CD4-positive, alpha-beta memory T cell (primary cell): ENCODE results near the gene C5AR1. TPM values are rescaled to one million over a fixed set of nuclear protein-coding genes. Genes with fewer than 3 reads are reported as not detected.
"Not testable (repeated sequence)": the region's sequence is repeated elsewhere in the genome, so short reads cannot be mapped to it uniquely, and the experiment has no call there.

ENCODE experiments used
- CTCF ChIA-PET: fragments of 350-600 bp; sonication (Branson Sonifier 250); formaldehyde crosslinking; loops from one replicate; lab custom pipeline; 2021; ENCODE audit warnings: inconsistent platforms; ENCODE audit not compliant: partially characterized antibody; lab: Charles Lee
- POLR2A ChIA-PET: fragments of 350-600 bp; sonication (Branson Sonifier 250); formaldehyde crosslinking; loops from one replicate; lab custom pipeline; 2021; ENCODE audit not compliant: partially characterized antibody; lab: Charles Lee
- DNase-seq, 5 donors: peaks; one replicate each; pipeline versions ENCODE4 v3.0.0 to v3.0.0-alpha.2; 2020 to 2022; ENCODE audit warnings: mixed read lengths in 1 of 5
- H3K27ac ChIP-seq: one replicate; pipeline ENCODE4 v1.7.0; 2013; ENCODE audit warnings: low read depth, low read length
- H3K27me3 ChIP-seq: 2 replicates; pipeline ENCODE4 v1.7.0; 2013; ENCODE audit warnings: mild to moderate bottlenecking, low read length, moderate library complexity; ENCODE audit not compliant: insufficient read depth
- H3K36me3 ChIP-seq: 2 replicates; pipeline ENCODE4 v1.7.0; 2013; ENCODE audit warnings: mild to moderate bottlenecking, low read length, moderate library complexity; ENCODE audit not compliant: insufficient read depth
- H3K4me1 ChIP-seq: 2 replicates; pipeline ENCODE4 v1.7.0; 2013; ENCODE audit warnings: mild to moderate bottlenecking, low read length, moderate library complexity; ENCODE audit not compliant: insufficient read depth
- H3K4me3 ChIP-seq, 2 donors: one replicate each; pipeline ENCODE4 v1.7.0; 2013; ENCODE audit warnings: low read length in 2 of 2, mild to moderate bottlenecking in 1 of 2
- H3K9me3 ChIP-seq, 2 donors: one replicate each; pipeline ENCODE4 v1.7.0; 2013; ENCODE audit warnings: low read length in 2 of 2, control low read depth in 1 of 2; ENCODE audit not compliant: control insufficient read depth in 1 of 2
- H3K27ac Mint-ChIP-seq, 7 donors: one replicate each; pipeline ENCODE4 v1.8.0; 2020 to 2021; ENCODE audit warnings: mixed read lengths in 7 of 7, mild to moderate bottlenecking in 6 of 7, inconsistent platforms in 3 of 7, moderate library complexity in 3 of 7
- H3K27me3 Mint-ChIP-seq, 2 donors: one replicate each; pipeline ENCODE4 v1.8.0; 2020 to 2021; ENCODE audit warnings: mixed read lengths in 2 of 2
- H3K36me3 Mint-ChIP-seq, 2 donors: one replicate each; pipeline ENCODE4 v1.8.0; 2020 to 2021; ENCODE audit warnings: mixed read lengths in 2 of 2, inconsistent platforms in 1 of 2, mild to moderate bottlenecking in 1 of 2
- H3K4me1 Mint-ChIP-seq, 4 donors: one replicate each; pipeline ENCODE4 v1.8.0; 2020 to 2021; ENCODE audit warnings: mixed read lengths in 4 of 4, mild to moderate bottlenecking in 1 of 4
- H3K4me3 Mint-ChIP-seq, 8 donors: one replicate each; pipeline ENCODE4 v1.8.0; 2020 to 2021; ENCODE audit warnings: mixed read lengths in 8 of 8, mild to moderate bottlenecking in 7 of 8, moderate library complexity in 6 of 8, inconsistent platforms in 3 of 8
- H3K9me3 Mint-ChIP-seq, 8 donors: one replicate each; pipeline ENCODE4 v1.8.0; 2020 to 2021; ENCODE audit warnings: mixed read lengths in 8 of 8, mild to moderate bottlenecking in 5 of 8, inconsistent platforms in 3 of 8, moderate library complexity in 1 of 8
- intact Hi-C: fragments of 100-400 bp; cut with micrococcal nuclease; formaldehyde crosslinking; loops from one replicate; pipeline ENCODE4 v1.15.1; 2023
- polyA plus RNA-seq, 2 donors: library from polyadenylated mRNA; unstranded; fragments of 300-500 nt; fragmentation: Illumina TruSeq; gene quantifications; one replicate each; pipeline ENCODE4 v1.2.3, GENCODE V29; 2021
- total RNA-seq, 2 experiments: library from RNA; stranded (reverse); gene quantifications; one replicate each; pipeline ENCODE4 v1.2.3, GENCODE V29; 2021

Gene C5AR1
- total and polyA plus RNA-seq, 4 experiments from 2014 or later: 4.1 to 4.6 TPM; not detected in 2

- Mint-ChIP-seq H3K27ac (no peak overlapping the region), H3K9me3 (no peaks in the 10 kb centered on the region), H3K4me1 (peaks cover 7 to 16% (median 12%) of the 10 kb centered on the region in 4 donors), H3K27me3 (no peaks in the 10 kb centered on the region), H3K4me3 (no peak overlapping the region), H3K36me3 (no peaks in the 10 kb centered on the region)
- CTCF ChIA-PET: interaction anchor here (0.5 to 2.3 kb wide), 19 partner anchors 9 to 200 kb away, joined by 3 to 33 read pairs (median 4); partner anchors contain the start of genes DHX34, INAFM1 and KPTN
- H3K36me3 ChIP-seq: no peaks in the 10 kb centered on the region
- no peak overlapping the region for H3K27ac ChIP-seq
- intact Hi-C loops: loop anchor here (5.0 kb wide), 1 partner anchor 108 kb away; no protein-coding TSS in a partner anchor
- no peaks in the 10 kb centered on the region for H3K27me3 ChIP-seq
- H3K4me3 ChIP-seq: no peak overlapping the region
- no peaks in the 10 kb centered on the region for H3K9me3 ChIP-seq
- POLR2A ChIA-PET: interaction anchor here (1.1 to 2.3 kb wide), 2 partner anchors 9 to 37 kb away, joined by 3 to 5 read pairs; partner anchors contain the start of gene INAFM1
- DNase-seq: peak in 4 of 5 donors; percentile 54 to 69 (median 64)
- H3K4me1 ChIP-seq: peaks cover 10% of the 10 kb centered on the region
These were observed 25.2 kb upstream of the C5AR1 start for GRCh38 chr19:47284324-47284899.

GRCh38 chr19:47296036-47296435 lies 13.6 kb upstream of the C5AR1 start:
- Mint-ChIP-seq H3K27me3 (no peaks in the 10 kb centered on the region), H3K27ac (no peak overlapping the region), H3K9me3 (no peaks in the 10 kb centered on the region), H3K4me1 (peaks cover 2 to 9% (median 4%) of the 10 kb centered on the region in 4 donors), H3K36me3 (peaks cover 0 to 4% of the 10 kb centered on the region in 2 donors), H3K4me3 (no peak overlapping the region)
- Histone ChIP-seq H3K4me1 (peaks cover 5% of the 10 kb centered on the region), H3K27ac (no peak overlapping the region), H3K27me3 (no peaks in the 10 kb centered on the region), H3K4me3 (no peak overlapping the region), H3K9me3 (no peaks in the 10 kb centered on the region), H3K36me3 (no peaks in the 10 kb centered on the region)
- ChIA-PET CTCF (interaction anchor here (0.6 to 8.3 kb wide), 15 partner anchors 9 to 258 kb away, joined by 3 to 96 read pairs (median 5); partner anchors contain the start of gene DHX34), POLR2A (interaction anchor here (0.6 to 0.8 kb wide), 2 partner anchors 95 to 567 kb away, joined by 3 read pairs; no protein-coding TSS in a partner anchor)
- intact Hi-C loops: loop anchor here (1.0 kb wide), 2 partner anchors 95 to 131 kb away; no protein-coding TSS in a partner anchor
- peak; percentile 75 to 80 (median 77) for DNase-seq

GRCh38 chr19:47300867-47301266 lies 8.8 kb upstream of the C5AR1 start:
- H3K27ac ChIP-seq, H3K4me1 ChIP-seq, DNase-seq, H3K9me3 Mint-ChIP-seq, intact Hi-C loops, H3K9me3 ChIP-seq, POLR2A ChIA-PET, H3K36me3 ChIP-seq, H3K27me3 ChIP-seq, H3K27me3 Mint-ChIP-seq, H3K4me3 ChIP-seq, H3K4me3 Mint-ChIP-seq, H3K36me3 Mint-ChIP-seq: not testable (repeated sequence)
- H3K27ac Mint-ChIP-seq: peak overlapping the region in 1 of 7 donors; percentile 19
- peaks cover 5 to 18% (median 10%) of the 10 kb centered on the region in 4 donors for H3K4me1 Mint-ChIP-seq
- CTCF ChIA-PET: interaction anchor here (1.1 kb wide), 1 partner anchor 91 kb away, joined by 3 read pairs; no protein-coding TSS in a partner anchor

- Histone ChIP-seq H3K4me3 (no peak overlapping the region), H3K4me1 (peaks cover 5% of the 10 kb centered on the region), H3K9me3 (no peaks in the 10 kb centered on the region), H3K27me3 (no peaks in the 10 kb centered on the region), H3K36me3 (no peaks in the 10 kb centered on the region), H3K27ac (no peak overlapping the region)
- ChIA-PET CTCF (interaction anchor here (1.1 to 1.4 kb wide), 2 partner anchors 49 to 90 kb away, joined by 3 read pairs; no protein-coding TSS in a partner anchor), POLR2A (no interaction called here)
- Mint-ChIP-seq H3K27ac (no peak overlapping the region), H3K9me3 (no peaks in the 10 kb centered on the region), H3K4me3 (no peak overlapping the region), H3K27me3 (peaks cover 3 to 8% of the 10 kb centered on the region in 2 donors), H3K4me1 (peaks cover 3 to 10% (median 7%) of the 10 kb centered on the region in 4 donors), H3K36me3 (no peaks in the 10 kb centered on the region)
- intact Hi-C loops: no loop called here
- no peak for DNase-seq
These were observed 7.4 kb upstream of the C5AR1 start for GRCh38 chr19:47302249-47302648.

GRCh38 chr19:47303966-47304365 lies 5.7 kb upstream of the C5AR1 start:
- ChIA-PET CTCF (interaction anchor here (0.9 to 1.4 kb wide), 2 partner anchors 47 to 254 kb away, joined by 3 read pairs; no protein-coding TSS in a partner anchor), POLR2A (interaction anchor here (0.6 kb wide), 1 partner anchor 1301 kb away, joined by 3 read pairs; no protein-coding TSS in a partner anchor)
- no peak for DNase-seq
- no peaks in the 10 kb centered on the region for H3K9me3 ChIP-seq
- no peak overlapping the region for H3K27ac ChIP-seq
- no peak overlapping the region for H3K4me3 ChIP-seq
- no peaks in the 10 kb centered on the region for H3K27me3 ChIP-seq
- H3K36me3 Mint-ChIP-seq: no peaks in the 10 kb centered on the region
- H3K4me1 ChIP-seq: peaks cover 5% of the 10 kb centered on the region
- no peaks in the 10 kb centered on the region for H3K36me3 ChIP-seq
- intact Hi-C loops: no loop called here
- H3K4me1 Mint-ChIP-seq: peaks cover 3 to 10% (median 7%) of the 10 kb centered on the region in 4 donors
- H3K27me3 Mint-ChIP-seq: peaks cover 3 to 8% of the 10 kb centered on the region in 2 donors
- H3K4me3 Mint-ChIP-seq: peak overlapping the region in 2 of 8 donors; percentile 31 to 57
- H3K27ac Mint-ChIP-seq: no peak overlapping the region
- no peaks in the 10 kb centered on the region for H3K9me3 Mint-ChIP-seq

DNA sequence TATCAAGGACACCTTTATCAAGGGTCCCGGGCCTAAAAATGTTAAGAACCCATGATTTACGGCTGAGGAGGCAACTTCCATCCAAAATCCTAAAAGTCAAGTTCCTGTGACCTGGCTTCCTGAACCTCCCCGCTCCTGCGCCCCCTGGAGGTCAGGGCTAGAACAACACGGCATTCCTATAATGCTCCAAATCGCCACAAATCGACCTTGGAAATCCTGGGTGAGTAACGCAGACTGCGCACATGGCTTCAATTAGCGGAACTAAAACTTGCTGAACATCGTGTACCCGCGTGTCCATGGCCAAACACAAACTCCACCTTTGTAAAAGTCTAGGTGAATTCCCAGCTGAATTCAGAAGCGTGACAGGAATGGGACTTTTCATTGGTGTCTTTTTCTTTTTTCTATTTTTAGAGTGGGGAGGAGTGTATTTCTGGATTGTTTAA lies 4.3 kb upstream of the C5AR1 start:
- H3K27ac Mint-ChIP-seq: peak overlapping the region in 1 of 7 donors; percentile 35
- no peaks in the 10 kb centered on the region for H3K9me3 Mint-ChIP-seq
- no peaks in the 10 kb centered on the region for H3K36me3 Mint-ChIP-seq
- peaks cover 5 to 11% of the 10 kb centered on the region in 2 donors for H3K27me3 Mint-ChIP-seq
- Histone ChIP-seq H3K9me3 (no peaks in the 10 kb centered on the region), H3K4me3 (no peak overlapping the region), H3K4me1 (peaks cover 5% of the 10 kb centered on the region), H3K36me3 (no peaks in the 10 kb centered on the region), H3K27me3 (no peaks in the 10 kb centered on the region), H3K27ac (no peak overlapping the region)
- H3K4me3 Mint-ChIP-seq: peak overlapping the region in 1 of 8 donors; percentile 38
- CTCF ChIA-PET: interaction anchor here (0.7 to 2.0 kb wide), 7 partner anchors 12 to 194 kb away, joined by 3 to 9 read pairs (median 3); partner anchors contain the start of gene DHX34
- intact Hi-C loops: no loop called here
- POLR2A ChIA-PET: interaction anchor here (0.6 kb wide), 1 partner anchor 73 kb away, joined by 3 read pairs; no protein-coding TSS in a partner anchor
- DNase-seq: peak; percentile 29 to 47 (median 43)
- H3K4me1 Mint-ChIP-seq: peaks cover 3 to 10% (median 7%) of the 10 kb centered on the region in 4 donors

DNA sequence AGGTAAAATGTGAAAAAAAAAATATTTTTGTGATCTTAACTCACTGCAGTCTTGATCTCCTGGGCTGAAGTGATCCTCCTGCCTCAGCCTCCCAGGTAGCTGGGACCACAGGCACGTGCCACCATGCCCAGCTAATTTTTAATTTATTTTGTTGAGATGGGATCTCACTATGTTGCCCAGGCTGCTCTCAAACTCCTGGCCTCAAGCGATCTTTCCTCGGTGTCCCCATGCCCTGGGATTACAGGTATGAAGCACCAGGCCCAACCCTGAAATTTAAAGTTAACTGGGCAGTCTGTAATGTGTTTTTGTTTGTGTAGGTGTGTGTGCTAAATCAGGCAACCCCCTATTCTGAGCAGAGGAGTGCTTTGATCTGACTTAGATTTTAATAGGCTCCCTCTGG lies 3.4 kb upstream of the C5AR1 start:
- POLR2A ChIA-PET: no interaction called here
- Histone ChIP-seq H3K27me3 (no peaks in the 10 kb centered on the region), H3K4me3 (no peak overlapping the region), H3K4me1 (peaks cover 5% of the 10 kb centered on the region), H3K9me3 (no peaks in the 10 kb centered on the region), H3K27ac (no peak overlapping the region), H3K36me3 (no peaks in the 10 kb centered on the region)
- Mint-ChIP-seq H3K4me1 (peaks cover 3 to 10% (median 7%) of the 10 kb centered on the region in 4 donors), H3K4me3 (no peak overlapping the region), H3K27me3 (peaks cover 5 to 11% of the 10 kb centered on the region in 2 donors), H3K27ac (no peak overlapping the region), H3K9me3 (no peaks in the 10 kb centered on the region), H3K36me3 (no peaks in the 10 kb centered on the region)
- CTCF ChIA-PET: interaction anchor here (0.7 to 2.0 kb wide), 9 partner anchors 9 to 85 kb away, joined by 3 to 9 read pairs (median 3); partner anchors contain the start of gene DHX34
- intact Hi-C loops: no loop called here
- DNase-seq: no peak
